Panc1 (cell line): ENCODE data around the gene ACOD1. TPM values are rescaled to one million over a fixed set of nuclear protein-coding genes. Genes with fewer than 3 reads are reported as not detected.

Source experiments
- ATAC-seq: fragments of 200-7000 bp; cut with Tn5 transposase; 2 replicates; pipeline ENCODE4 v1.9.1; 2020; ENCODE audit warnings: mild to moderate bottlenecking, moderate library complexity
- BruUV-seq: library from RNA; stranded (reverse); fragments of 400-500 nt; replicated peaks from 2 replicates; lab custom pipeline; 2021; lab: Mats Ljungman, UMichigan
- CTCF ChIA-PET: fragments of 300-600 bp; sonication (Branson Sonifier 250); formaldehyde crosslinking; loops from one replicate; lab custom pipeline; 2022; ENCODE audit warnings: antibody characterized with exemption; lab: Charles Lee
- POLR2A ChIA-PET: fragments of 300-600 bp; sonication (Branson Sonifier 250); formaldehyde crosslinking; loops from one replicate; lab custom pipeline; 2022; ENCODE audit warnings: antibody characterized with exemption; lab: Charles Lee
- DNase-seq: peaks from one replicate; pipeline ENCODE4 v3.0.0-alpha.2; 2010; ENCODE audit warnings: low read depth, low spot score
- H3K27ac ChIP-seq: 2 replicates; pipeline ENCODE4 v1.5.1; 2011; ENCODE audit warnings: mild to moderate bottlenecking, low read length, inconsistent platforms
- H3K27me3 ChIP-seq: fragments of 200-500 bp; sonication (Bioruptor generic); 2 replicates; pipeline ENCODE4 v1.6.0; 2014; ENCODE audit warnings: low read length, inconsistent platforms; ENCODE audit not compliant: control insufficient read depth, insufficient read depth
- H3K36me3 ChIP-seq: fragments of 200-500 bp; sonication (Bioruptor generic); 2 replicates; pipeline ENCODE4 v1.5.1; 2014; ENCODE audit warnings: inconsistent platforms, mild to moderate bottlenecking, low read length, moderate library complexity; ENCODE audit not compliant: control insufficient read depth, insufficient read depth
- H3K4me1 ChIP-seq: 2 replicates; pipeline ENCODE4 v1.5.1; 2011; ENCODE audit warnings: inconsistent platforms, mild to moderate bottlenecking, low read length, moderate library complexity; ENCODE audit not compliant: control insufficient read depth, insufficient read depth
- H3K4me3 ChIP-seq, 2 experiments: 2 replicates each; pipeline ENCODE4 v1.5.1; 2011 to 2012; ENCODE audit warnings: low read depth in 2 of 2, low read length in 2 of 2, mild to moderate bottlenecking in 2 of 2, inconsistent platforms in 1 of 2, moderate library complexity in 1 of 2
- H3K9me3 ChIP-seq: fragments of 200-500 bp; sonication (Bioruptor generic); 2 replicates; pipeline ENCODE4 v1.5.1; 2014; ENCODE audit warnings: low read depth, mild to moderate bottlenecking, inconsistent platforms, low read length, moderate library complexity; ENCODE audit not compliant: control insufficient read depth, insufficient read depth
- POLR2AphosphoS5 ChIP-seq: IDR thresholded peaks from 2 replicates; pipeline ENCODE4 v1.6.1; 2012; ENCODE audit warnings: mild to moderate bottlenecking, low read depth, low read length, moderate library complexity
- SIN3A ChIP-seq: IDR thresholded peaks from 2 replicates; pipeline ENCODE4 v1.6.1; 2012; ENCODE audit warnings: low read depth, mild to moderate bottlenecking, low read length, moderate library complexity, borderline replicate concordance; ENCODE audit not compliant: insufficient read depth
- TCF7L2 ChIP-seq: IDR thresholded peaks from 2 replicates; pipeline ENCODE4 v1.6.1; 2011; ENCODE audit warnings: mild to moderate bottlenecking, low read depth, low read length, inconsistent platforms
- in situ Hi-C: cut with HindIII; loops from 2 replicates; pipeline ENCODE4 v1.10.0; 2016; ENCODE audit warnings: low sequenced_read_pairs, low pct_unique_long_range_greater_than_20kb
- intact Hi-C: fragments of 100-400 bp; cut with micrococcal nuclease; formaldehyde crosslinking; loops from one replicate; pipeline ENCODE4 v1.10.0; 2022; ENCODE audit not compliant: unreplicated experiment
- total RNA-seq: library from RNA; stranded (reverse); gene quantifications from one replicate; pipeline ENCODE4 v1.2.1, GENCODE V29; 2021; ENCODE audit not compliant: unreplicated experiment
- TF ChIP-seq, protein P1 (sequence below), 2 experiments: IDR thresholded peaks; 2 replicates each; pipeline ENCODE4 v1.6.1; 2011 to 2012; ENCODE audit warnings: low read depth in 2 of 2, control low read depth in 1 of 2, low read length in 1 of 2, mild to moderate bottlenecking in 1 of 2, moderate library complexity in 1 of 2; ENCODE audit not compliant: insufficient read depth in 1 of 2
- TF ChIP-seq, protein P2 (sequence below): fragments of 450-650 bp; IDR thresholded peaks from 2 replicates; pipeline ENCODE4 v1.5.1; 2017; ENCODE audit warnings: mild to moderate bottlenecking

ACOD1 gene
- total RNA-seq, 1 experiment from 2014 or later: not detected

DNA sequence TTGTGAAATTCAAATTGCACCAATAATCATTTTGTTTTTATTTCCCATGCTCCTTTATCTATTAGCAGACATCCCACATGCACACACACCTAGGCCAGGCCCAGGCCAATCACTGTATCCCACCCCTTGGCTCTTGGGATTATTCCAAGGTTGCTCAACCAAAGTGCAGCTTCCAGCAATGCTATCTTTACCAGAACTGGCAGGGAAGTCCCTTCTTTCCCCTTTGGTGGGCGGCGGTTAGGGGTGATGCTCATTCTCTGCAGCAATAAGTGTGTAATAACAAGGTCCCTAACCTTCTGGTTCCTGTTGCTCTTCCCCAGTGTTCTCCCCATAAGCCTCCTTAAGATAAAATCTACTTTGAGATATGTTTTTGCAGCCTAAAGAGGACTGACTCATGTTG is 43.8 kb upstream of the ACOD1 start:
- POLR2A ChIA-PET: no interaction called here
- no peaks in the 10 kb centered on the region for H3K27me3 ChIP-seq
- H3K36me3 ChIP-seq: no peaks in the 10 kb centered on the region
- H3K9me3 ChIP-seq: no peaks in the 10 kb centered on the region
- BruUV-seq: no TSS peak
- intact Hi-C loops: loop anchor here (5.0 to 10.0 kb wide), 3 partner anchors 880 to 1207 kb away; no protein-coding TSS in a partner anchor
- no peak overlapping the region for H3K27ac ChIP-seq
- ATAC-seq (no peak), DNase-seq (no peak)
- TF ChIP-seq SIN3A (no peak), TCF7L2 (no peak), POLR2AphosphoS5 (no peak)
- TF ChIP-seq, protein P1, sequence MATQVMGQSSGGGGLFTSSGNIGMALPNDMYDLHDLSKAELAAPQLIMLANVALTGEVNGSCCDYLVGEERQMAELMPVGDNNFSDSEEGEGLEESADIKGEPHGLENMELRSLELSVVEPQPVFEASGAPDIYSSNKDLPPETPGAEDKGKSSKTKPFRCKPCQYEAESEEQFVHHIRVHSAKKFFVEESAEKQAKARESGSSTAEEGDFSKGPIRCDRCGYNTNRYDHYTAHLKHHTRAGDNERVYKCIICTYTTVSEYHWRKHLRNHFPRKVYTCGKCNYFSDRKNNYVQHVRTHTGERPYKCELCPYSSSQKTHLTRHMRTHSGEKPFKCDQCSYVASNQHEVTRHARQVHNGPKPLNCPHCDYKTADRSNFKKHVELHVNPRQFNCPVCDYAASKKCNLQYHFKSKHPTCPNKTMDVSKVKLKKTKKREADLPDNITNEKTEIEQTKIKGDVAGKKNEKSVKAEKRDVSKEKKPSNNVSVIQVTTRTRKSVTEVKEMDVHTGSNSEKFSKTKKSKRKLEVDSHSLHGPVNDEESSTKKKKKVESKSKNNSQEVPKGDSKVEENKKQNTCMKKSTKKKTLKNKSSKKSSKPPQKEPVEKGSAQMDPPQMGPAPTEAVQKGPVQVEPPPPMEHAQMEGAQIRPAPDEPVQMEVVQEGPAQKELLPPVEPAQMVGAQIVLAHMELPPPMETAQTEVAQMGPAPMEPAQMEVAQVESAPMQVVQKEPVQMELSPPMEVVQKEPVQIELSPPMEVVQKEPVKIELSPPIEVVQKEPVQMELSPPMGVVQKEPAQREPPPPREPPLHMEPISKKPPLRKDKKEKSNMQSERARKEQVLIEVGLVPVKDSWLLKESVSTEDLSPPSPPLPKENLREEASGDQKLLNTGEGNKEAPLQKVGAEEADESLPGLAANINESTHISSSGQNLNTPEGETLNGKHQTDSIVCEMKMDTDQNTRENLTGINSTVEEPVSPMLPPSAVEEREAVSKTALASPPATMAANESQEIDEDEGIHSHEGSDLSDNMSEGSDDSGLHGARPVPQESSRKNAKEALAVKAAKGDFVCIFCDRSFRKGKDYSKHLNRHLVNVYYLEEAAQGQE (IDR thresholded peaks at IDR 0.05; ENCODE audit: insufficient read depth in 1 of 2, low read depth in 2 of 2, low read length in 1 of 2): no peak
- TF ChIP-seq, protein P2, sequence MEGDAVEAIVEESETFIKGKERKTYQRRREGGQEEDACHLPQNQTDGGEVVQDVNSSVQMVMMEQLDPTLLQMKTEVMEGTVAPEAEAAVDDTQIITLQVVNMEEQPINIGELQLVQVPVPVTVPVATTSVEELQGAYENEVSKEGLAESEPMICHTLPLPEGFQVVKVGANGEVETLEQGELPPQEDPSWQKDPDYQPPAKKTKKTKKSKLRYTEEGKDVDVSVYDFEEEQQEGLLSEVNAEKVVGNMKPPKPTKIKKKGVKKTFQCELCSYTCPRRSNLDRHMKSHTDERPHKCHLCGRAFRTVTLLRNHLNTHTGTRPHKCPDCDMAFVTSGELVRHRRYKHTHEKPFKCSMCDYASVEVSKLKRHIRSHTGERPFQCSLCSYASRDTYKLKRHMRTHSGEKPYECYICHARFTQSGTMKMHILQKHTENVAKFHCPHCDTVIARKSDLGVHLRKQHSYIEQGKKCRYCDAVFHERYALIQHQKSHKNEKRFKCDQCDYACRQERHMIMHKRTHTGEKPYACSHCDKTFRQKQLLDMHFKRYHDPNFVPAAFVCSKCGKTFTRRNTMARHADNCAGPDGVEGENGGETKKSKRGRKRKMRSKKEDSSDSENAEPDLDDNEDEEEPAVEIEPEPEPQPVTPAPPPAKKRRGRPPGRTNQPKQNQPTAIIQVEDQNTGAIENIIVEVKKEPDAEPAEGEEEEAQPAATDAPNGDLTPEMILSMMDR: no peak
- in situ Hi-C loops: no loop called here
- H3K4me3 ChIP-seq: no peak overlapping the region
- CTCF ChIA-PET: no interaction called here
- no peaks in the 10 kb centered on the region for H3K4me1 ChIP-seq

DNA sequence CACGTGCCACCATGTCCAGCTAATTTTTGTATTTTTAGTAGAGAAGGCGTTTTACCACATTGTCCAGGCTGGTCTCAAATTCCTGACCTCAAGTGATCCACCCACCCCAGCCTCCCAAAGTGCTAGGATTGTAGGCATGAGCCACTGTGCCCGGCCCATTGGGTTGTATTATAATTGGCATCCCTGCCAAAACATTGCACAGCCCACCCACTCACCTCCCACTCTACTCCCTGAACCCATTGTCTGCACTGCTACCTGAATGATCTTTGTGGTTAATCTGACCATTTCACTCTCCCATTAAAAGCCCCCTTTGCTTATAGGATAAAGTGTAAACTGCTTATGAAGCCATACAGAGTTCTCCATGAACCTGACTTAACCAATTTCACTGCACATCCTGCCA is 35.8 kb upstream of the ACOD1 start:
- Histone ChIP-seq H3K9me3 (no peaks in the 10 kb centered on the region), H3K27me3 (no peaks in the 10 kb centered on the region), H3K27ac (no peak overlapping the region), H3K36me3 (no peaks in the 10 kb centered on the region), H3K4me3 (no peak overlapping the region), H3K4me1 (no peaks in the 10 kb centered on the region)
- no TSS peak for BruUV-seq
- no peak for TF ChIP-seq POLR2AphosphoS5
- TF ChIP-seq, protein P1 (IDR thresholded peaks at IDR 0.05; ENCODE audit: insufficient read depth in 1 of 2, low read depth in 2 of 2, low read length in 1 of 2): no peak
- TF ChIP-seq SIN3A: no peak
- TF ChIP-seq, protein P2: no peak
- no peak for TF ChIP-seq TCF7L2
- ChIA-PET CTCF (no interaction called here), POLR2A (no interaction called here)
- in situ Hi-C loops (no loop called here), intact Hi-C loops (no loop called here)
- no peak for DNase-seq
- ATAC-seq: no peak
